Dermis lymphatic vessel endothelial cell (primary cell): Measurements from ENCODE around the gene FLCN. TPM values are rescaled to one million over a fixed set of nuclear protein-coding genes. Genes with fewer than 3 reads are reported as not detected.

Experiments used
- total RNA-seq: library from RNA; depleted of rRNA; stranded (reverse); fragments of >200 nt; gene quantifications from 2 replicates; pipeline ENCODE4 v1.2.1, GENCODE V29; 2014

FLCN gene, protein sequence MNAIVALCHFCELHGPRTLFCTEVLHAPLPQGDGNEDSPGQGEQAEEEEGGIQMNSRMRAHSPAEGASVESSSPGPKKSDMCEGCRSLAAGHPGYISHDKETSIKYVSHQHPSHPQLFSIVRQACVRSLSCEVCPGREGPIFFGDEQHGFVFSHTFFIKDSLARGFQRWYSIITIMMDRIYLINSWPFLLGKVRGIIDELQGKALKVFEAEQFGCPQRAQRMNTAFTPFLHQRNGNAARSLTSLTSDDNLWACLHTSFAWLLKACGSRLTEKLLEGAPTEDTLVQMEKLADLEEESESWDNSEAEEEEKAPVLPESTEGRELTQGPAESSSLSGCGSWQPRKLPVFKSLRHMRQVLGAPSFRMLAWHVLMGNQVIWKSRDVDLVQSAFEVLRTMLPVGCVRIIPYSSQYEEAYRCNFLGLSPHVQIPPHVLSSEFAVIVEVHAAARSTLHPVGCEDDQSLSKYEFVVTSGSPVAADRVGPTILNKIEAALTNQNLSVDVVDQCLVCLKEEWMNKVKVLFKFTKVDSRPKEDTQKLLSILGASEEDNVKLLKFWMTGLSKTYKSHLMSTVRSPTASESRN
- total RNA-seq = 65.3 and 67.7 TPM in 2 replicates

DNA sequence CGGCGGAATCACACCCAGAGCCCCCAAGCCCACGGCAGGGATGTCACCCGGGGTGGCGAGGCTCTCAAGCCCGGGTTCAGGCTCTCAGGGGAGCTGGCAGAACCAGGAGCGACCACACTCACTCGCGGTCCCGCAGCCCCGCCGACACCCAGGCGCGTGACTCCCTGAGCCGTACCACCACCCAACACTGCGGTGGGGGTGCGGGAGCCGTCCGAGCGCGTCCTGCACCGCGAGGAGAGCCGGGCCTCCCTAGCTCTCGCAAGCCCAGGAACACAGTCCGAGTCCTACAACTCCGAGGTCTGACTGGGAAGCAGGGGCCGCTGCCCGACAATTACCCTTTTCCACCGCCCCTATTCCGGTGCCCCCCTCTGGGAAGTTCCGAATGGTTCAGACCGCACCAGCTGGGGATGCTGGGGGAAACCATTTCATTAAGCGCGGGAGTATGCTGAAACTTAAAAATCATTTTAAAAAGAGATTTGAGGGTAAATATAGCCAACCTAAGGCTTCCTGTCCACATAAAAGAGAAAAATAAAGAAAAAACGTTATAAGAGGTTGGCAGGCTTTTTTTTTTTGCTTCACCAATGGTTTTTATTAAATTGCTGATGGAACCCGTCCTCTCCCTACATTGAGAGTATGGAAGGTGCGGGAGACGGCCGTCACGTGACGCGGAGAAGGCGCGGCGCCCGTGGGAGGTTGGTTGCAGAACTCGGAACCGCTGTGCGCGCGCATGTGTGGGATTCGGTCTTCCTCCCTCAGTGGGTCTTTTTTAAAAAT is at the start of gene FLCN:
Gene FLCN, minus strand, starts transcription at position 143 of the 774 bp plus-strand sequence. CDS start 9,031 bp downstream, outside the sequence.

DNA sequence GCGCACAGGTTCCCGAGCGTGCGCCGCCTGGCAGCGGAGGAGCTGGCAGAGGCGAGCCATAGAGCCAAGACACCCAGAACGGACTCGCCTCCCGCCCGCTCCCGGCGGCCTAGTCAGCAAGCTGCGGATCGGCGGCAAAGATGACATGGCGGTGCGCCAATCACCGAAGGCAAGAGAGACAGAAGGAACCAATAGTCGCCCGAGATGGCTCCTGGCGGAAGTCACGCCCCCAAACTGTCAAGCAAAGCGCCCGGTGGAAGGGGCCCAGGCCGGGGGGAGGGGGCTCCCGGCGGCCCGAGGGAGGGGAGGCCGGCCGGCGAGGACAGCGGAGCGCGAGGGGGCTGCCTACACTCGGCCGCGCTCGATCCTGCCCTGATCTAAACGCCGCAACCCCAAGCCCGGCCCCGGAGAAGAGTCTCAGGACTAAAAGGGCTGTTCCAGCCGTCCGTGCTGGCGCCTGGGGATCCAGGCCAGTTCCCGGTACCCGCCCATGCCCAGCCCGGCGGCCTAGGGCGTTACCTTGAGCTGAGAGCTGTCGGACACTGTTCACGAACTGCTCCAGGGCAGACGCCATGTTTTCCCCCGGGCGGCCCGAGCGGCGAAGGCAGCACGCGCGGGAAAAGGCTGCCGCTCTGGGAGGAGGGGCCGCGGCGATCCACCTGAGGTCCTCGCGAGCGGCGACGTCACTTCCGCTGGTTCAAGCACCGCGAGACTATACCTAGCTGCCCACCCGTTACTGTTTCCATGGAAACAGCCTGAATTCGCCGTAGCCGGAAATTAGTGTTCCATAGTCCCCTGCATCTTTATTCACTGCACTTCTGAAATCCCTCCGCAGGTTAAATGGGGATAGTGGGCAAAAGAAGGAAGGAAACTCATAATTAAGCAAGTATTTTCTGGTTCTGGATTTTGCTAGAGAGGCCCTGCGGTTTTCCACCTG is 43.9 kb upstream of the FLCN start, which contains the start of gene COPS3:
Gene COPS3, minus strand, starts transcription at position 634 of the 937 bp plus-strand sequence. Its CDS starts 60 bp downstream, at position 574.

DNA sequence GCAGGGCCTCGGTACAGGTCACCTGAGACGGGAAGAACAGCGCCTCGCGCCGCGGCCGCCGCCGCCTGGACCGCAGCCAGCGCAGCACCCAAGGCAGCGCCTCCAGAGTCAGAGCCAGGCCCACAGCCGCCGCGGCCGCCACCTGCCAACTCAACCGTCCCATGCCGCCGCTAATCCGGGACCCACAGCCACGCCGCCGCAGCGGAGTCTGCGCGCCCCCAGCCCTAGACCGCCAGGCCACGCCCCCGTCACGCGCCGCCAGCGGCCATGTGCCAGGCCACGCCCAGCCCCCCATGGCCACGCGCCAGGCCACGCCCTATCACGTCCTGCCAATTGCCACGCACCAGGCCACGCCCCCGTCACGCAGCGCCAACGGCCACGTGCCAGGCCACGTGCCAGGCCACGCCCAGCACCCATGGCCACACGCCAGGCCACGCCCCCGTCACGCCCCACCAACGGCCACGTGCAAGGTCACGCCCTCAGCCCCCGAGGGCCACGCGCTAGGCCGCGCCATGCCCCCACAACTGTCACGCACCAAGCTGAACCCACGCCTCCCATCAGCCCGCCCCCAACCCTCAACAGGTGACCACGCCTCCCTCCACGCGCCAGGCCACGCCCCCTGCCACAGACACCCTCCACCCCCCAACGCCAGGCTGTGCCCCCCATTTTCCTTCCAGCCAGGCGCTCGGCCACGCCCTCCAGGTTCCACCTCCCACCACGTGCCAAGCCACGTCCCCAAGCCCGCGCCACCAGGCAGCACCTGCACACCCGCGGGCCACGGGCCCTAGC is 30.6 kb downstream of the FLCN start, which contains the start of gene PLD6:
Gene PLD6, minus strand, starts transcription at position 210 of the 789 bp plus-strand sequence. Its CDS starts 47 bp downstream, at position 163.

Other genes with a start within 250 kb of the FLCN start
- gene MPRIP, start 194.7 kb downstream of the FLCN start, total RNA-seq = 89.1 and 104 TPM in 2 replicates
- gene PLD6, start 30.8 kb downstream of the FLCN start, total RNA-seq = 1.2 and 4.0 TPM in 2 replicates
- 66.2 and 84.2 TPM in 2 replicates for gene COPS3, start 44.1 kb upstream of the FLCN start, total RNA-seq
- gene NT5M, start 66.2 kb upstream of the FLCN start, total RNA-seq = 1.7 and 2.8 TPM in 2 replicates
- gene MED9, start 239.8 kb upstream of the FLCN start, total RNA-seq = 7.4 and 9.1 TPM in 2 replicates